ENCODE measurements around the gene SPSB3.
"Not testable (repeated sequence)": the region's sequence is repeated elsewhere in the genome, so short reads cannot be mapped to it uniquely, and the experiment has no call there.

SPSB3 gene

DNA sequence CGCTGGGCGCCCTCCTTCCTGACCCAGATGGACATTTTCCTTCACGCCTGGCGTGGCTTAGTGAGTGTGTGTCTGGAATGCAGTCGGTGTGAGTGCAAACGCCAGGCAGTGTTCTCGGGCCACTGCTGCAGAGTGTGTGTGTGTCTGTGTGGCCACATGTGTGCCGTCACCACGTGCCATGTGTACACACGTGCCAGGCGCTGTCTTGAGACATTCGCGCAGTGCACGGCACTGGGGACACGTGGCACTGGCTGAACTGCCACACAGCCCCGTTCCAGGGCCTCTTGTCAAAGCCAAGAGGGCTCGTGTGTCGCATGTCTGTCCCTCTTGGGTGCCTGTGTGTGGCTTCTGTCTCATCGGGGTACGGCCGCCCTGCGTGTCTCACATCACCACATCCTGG, 47.6 kb downstream of the SPSB3 start:
- DNase-seq, result no peak

DNA sequence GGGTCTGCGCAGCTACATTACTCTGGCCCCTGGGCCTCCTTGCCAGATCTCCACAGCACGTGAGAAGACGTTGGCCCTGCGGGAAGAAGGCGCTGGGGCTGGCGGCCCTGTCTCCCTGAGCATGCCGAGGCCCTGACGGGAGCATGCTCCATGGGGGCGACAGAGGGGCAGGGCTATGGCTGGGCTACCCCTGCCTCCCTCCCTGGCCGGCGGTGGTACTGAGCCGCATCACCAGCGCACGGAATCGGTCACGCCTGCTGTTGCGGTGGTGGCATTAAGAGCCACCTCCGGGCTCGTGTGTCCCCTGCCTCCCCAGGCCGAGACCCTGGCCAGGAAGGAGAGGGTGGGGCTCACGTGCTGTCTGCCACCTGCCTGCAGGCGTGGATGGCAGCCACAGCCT, 48.2 kb downstream of the SPSB3 start:
- DNase-seq, result no peak

DNA sequence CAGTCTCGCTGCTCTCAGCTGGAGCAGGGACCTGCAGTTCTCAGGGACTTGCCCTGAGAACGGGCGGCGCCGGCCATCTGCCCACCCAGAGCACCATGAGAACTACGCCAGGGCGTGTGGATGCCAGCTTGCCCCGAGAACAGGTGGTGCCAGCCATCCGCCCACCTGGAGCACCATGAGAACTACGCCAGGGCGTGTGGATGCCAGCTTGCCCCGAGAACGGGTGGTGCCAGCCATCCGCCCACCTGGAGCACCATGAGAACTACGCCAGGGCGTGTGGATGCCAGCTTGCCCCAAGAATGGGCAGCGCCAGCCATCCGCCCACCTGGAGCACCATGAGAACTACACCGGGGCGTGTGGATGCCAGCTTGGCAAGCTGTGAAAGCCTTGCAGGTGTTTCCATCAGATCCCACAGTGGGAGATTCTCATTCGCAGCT, 49.8 kb downstream of the SPSB3 start:
- DNase-seq, result not testable (repeated sequence)

DNA sequence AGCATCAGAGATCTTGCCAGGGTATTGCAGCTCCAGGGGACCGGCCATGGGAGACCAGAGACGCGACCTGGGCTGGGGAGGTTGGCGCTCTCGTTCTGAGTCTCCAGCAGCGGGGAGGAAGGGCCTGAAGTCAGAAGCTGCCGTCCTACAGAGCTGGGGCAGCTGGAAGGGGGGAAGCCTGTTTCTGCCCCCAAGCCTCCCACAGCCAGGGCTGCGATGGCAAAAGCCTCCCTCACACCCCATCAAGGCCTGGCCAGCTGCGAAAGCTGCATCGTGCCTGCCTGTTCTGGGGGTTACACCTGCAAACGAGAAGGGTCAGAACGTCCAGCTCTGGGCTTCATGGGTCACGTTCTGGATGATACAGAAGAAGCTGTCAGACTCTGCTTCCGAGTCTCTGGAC, 50.3 kb downstream of the SPSB3 start:
- no peak for DNase-seq

DNA sequence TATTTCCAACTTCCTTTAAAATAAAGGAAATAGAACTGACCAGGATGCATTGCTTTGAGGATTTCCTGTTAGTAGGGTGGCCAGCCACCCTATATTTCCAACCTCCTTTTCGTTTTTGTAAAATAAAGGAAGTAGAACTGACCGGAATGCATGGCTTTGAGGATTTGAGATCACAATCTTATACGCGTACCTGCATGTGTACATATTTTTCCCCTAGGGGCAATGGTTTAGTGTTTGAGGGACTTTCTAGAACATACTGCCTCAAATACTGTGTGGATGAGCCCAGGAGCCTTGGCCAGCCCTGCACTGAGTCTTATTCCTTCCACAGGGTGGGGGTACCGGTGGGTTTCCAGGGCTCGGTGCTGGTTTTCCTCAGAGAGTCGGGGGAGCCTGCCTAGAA, 50.8 kb downstream of the SPSB3 start:
- no peak for DNase-seq

DNA sequence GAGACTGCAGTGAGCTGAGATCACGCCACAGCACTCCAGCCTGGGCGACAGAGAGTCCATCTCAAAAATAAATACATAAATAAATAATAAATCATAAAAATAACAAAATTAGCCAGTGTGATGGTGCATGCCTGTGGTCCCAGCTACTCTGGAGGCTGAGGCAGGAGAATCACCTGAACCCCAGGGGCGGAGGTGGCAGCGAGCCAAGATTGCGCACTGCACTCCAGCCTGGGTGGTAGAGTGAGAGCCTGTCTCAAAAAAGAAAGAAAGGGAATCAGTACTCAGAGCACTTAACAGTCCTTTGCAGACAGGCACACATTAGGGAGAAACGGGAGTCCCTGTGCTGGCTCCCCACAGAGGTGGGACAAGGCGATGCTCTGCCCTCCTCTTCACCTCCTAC, 51.3 kb downstream of the SPSB3 start:
- no peak for DNase-seq

DNA sequence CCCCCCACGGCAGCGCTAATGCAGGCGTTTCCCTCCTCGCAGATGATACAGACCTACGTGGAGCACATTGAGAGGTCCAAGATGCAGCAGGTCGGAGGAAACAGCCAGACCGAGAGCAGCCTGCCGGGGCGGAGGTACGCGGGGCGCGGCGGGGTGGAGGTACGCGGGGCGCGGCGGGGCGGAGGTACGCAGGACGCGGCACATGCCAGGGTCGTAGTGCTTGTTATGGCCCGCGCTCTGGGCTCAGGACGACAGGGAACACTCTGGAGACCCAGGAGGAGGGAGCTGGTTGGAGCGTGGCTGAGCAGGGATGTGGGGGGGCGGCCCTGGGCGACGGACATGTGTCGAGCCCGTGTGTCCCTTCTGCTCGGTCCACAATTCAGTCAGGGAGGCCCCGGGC, 52.9 kb downstream of the SPSB3 start:
- no peak for DNase-seq

DNA sequence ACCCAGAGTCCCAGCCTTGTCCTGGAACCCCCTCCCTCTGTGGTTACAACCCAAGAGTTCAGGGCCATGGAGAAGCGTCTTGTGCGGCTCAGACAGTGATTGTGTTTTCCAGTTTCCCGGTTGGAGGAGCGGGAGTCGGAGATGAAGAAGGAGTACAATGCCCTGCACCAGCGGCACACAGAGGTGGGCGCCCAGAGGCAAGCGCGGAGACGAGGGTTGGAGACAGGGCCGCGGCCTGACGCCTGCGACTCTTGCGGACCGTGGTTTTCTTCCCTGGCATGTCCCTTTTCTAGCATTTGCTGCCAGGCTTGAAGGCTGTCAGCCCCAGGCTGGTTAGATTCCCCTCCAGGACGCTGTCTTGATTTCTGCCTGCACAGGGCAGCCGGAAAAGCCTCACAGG, 53.3 kb downstream of the SPSB3 start:
- DNase-seq, result no peak

DNA sequence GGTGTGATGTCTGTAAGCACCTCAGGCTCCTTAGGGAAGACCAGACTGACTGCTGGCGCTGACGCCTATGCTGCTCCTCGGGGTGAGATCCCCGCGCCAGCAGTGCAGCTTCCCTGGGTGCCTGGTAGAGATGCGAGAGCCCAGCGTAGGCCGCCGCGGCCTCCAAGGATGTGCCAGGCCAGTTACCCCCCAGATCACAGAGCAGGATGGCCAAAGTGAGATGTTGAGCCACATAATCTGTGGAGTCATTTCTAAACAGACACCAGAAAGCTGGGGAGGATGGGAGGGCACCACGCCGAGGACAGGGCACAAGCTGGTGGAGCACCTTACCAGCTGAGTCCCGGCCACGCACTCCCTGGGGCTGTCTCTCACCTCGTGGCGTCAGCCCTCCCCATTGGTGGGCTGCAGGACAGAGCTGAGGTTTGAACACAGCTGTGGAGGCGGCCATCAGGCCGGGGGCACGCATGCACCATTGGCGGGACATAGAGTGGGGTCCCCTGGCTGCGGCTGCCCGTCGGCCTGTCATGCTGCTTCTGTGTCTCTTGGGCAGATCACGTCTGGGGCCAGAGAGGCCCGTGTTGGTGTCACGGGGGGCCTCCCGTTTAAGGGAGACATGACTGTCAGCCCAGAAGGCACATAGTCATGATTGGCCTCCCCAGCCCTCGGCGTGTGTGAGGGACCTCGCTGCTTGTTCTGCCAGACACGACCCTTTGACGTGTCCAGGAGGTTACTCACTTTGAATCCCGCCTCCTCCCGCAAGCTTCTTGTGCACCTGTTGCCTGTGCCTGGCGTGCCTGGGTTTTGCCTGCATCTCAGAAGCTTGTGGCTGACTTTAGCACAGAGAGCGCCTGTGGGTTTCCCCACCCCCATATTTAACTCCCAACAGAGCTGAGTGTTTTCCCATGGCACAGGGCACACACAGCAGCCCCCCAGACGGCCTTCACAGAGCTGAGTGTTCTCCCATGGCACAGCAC, 54.4 kb downstream of the SPSB3 start:
- DNase-seq, result no peak
